ENCODE results near the gene RAB4B. TPM values are rescaled to one million over a fixed set of nuclear protein-coding genes. Genes with fewer than 3 reads are reported as not detected.

RAB4B gene
- total and polyA plus RNA-seq, 2 donors (not counting 1 experiment from before 2014, with no cell fraction given): 108 to 141 TPM

- Histone ChIP-seq H4K20me1 (ENCODE audit: control insufficient read depth, insufficient read depth, low read length, poor library complexity, severe bottlenecking) (peaks cover 63% of the 10 kb centered on the region), H2AFZ (ENCODE audit: insufficient read depth, low read depth, low read length, poor library complexity, severe bottlenecking) (no peak overlapping the region), H3K27me3 (replicated peaks in 1 of 4; ENCODE audit: control extremely low read depth in 1 of 4, control insufficient read depth in 3 of 4, insufficient read depth in 4 of 4, low read length in 3 of 4) (no peaks in the 10 kb centered on the region), H3K9ac (ENCODE audit: low read length) (no peak overlapping the region), H3K4me2 (replicated peaks; ENCODE audit: low read depth, low read length, poor library complexity, severe bottlenecking) (no peak overlapping the region), H3K9me3 (ENCODE audit: control extremely low read depth in 1 of 3, control insufficient read depth in 2 of 3, insufficient read depth in 1 of 3, low read length in 2 of 3) (no peaks in the 10 kb centered on the region), H3K79me2 (ENCODE audit: control insufficient read depth, insufficient read depth, low read length) (peaks cover 42% of the 10 kb centered on the region), H3K4me1 (ENCODE audit: control insufficient read depth in 2 of 2, insufficient read depth in 2 of 2, low read length in 2 of 2) (no peaks in the 10 kb centered on the region), H3K36me3 (replicated peaks in 1 of 2; ENCODE audit: control extremely low read depth in 1 of 2, control insufficient read depth in 1 of 2, extremely low read depth in 1 of 2, insufficient read depth in 2 of 2, low read length in 1 of 2) (peaks cover 20 to 81% of the 10 kb centered on the region in 2 experiments), H3K4me3 (ENCODE audit: control extremely low read depth in 1 of 5, extremely low read depth in 1 of 5, insufficient read depth in 1 of 5, low read depth in 2 of 5, low read length in 4 of 5) (no peak overlapping the region), H3K27ac (ENCODE audit: low read length in 2 of 2) (no peak overlapping the region)
- Mint-ChIP-seq H3K4me1 (peaks cover 9% of the 10 kb centered on the region), H3K27me3 (no peaks in the 10 kb centered on the region), H3K4me3 (no peak overlapping the region), H3K9me3 (ENCODE audit: insufficient read depth) (no peaks in the 10 kb centered on the region), H3K27ac (no peak overlapping the region)
- intact Hi-C loops (cut with micrococcal nuclease): no loop called here
- ATAC-seq (ENCODE audit: low read depth) (no peak), DNase-seq (no peak)
- 94% methylated on average over 11 of the region's 17 CpGs for WGBS (ENCODE audit: insufficient coverage)
- ChIA-PET POLR2A (interaction anchor here (0.9 kb wide), 1 partner anchor 10 kb away, joined by 5 read pairs; no protein-coding TSS in a partner anchor), CTCF (no interaction called here)
- TF ChIP-seq EZH2 (IDR thresholded peaks at IDR 0.05; ENCODE audit: borderline replicate concordance, insufficient read depth, low read depth, low read length, poor library complexity, severe bottlenecking) (no peak), CTCF (IDR thresholded peaks at IDR 0.05) (no peak)
Observed at GRCh38 chr19:40762754-40763470, 15.1 kb upstream of the RAB4B start.

GRCh38 chr19:40763526-40763925, 14.5 kb upstream of the RAB4B start:
- Mint-ChIP-seq H3K4me1 (peaks cover 7% of the 10 kb centered on the region), H3K27ac (no peak overlapping the region), H3K9me3 (ENCODE audit: insufficient read depth) (no peaks in the 10 kb centered on the region), H3K4me3 (no peak overlapping the region), H3K27me3 (no peaks in the 10 kb centered on the region)
- Histone ChIP-seq H3K9me3 (ENCODE audit: control extremely low read depth in 1 of 3, control insufficient read depth in 2 of 3, insufficient read depth in 1 of 3, low read length in 2 of 3) (no peaks in the 10 kb centered on the region), H3K4me2 (replicated peaks; ENCODE audit: low read depth, low read length, poor library complexity, severe bottlenecking) (no peak overlapping the region), H3K27ac (ENCODE audit: low read length in 2 of 2) (no peak overlapping the region), H3K9ac (ENCODE audit: low read length) (no peak overlapping the region), H4K20me1 (ENCODE audit: control insufficient read depth, insufficient read depth, low read length, poor library complexity, severe bottlenecking) (peaks cover 57% of the 10 kb centered on the region), H3K79me2 (ENCODE audit: control insufficient read depth, insufficient read depth, low read length) (peaks cover 37% of the 10 kb centered on the region), H3K4me3 (ENCODE audit: control extremely low read depth in 1 of 5, extremely low read depth in 1 of 5, insufficient read depth in 1 of 5, low read depth in 2 of 5, low read length in 4 of 5) (no peak overlapping the region), H2AFZ (ENCODE audit: insufficient read depth, low read depth, low read length, poor library complexity, severe bottlenecking) (no peak overlapping the region), H3K36me3 (replicated peaks in 1 of 2; ENCODE audit: control extremely low read depth in 1 of 2, control insufficient read depth in 1 of 2, extremely low read depth in 1 of 2, insufficient read depth in 2 of 2, low read length in 1 of 2) (peaks cover 15 to 76% of the 10 kb centered on the region in 2 experiments), H3K27me3 (replicated peaks in 1 of 4; ENCODE audit: control extremely low read depth in 1 of 4, control insufficient read depth in 3 of 4, insufficient read depth in 4 of 4, low read length in 3 of 4) (no peaks in the 10 kb centered on the region), H3K4me1 (ENCODE audit: control insufficient read depth in 2 of 2, insufficient read depth in 2 of 2, low read length in 2 of 2) (no peaks in the 10 kb centered on the region)
- ChIA-PET POLR2A (no interaction called here), CTCF (interaction anchor here (0.5 kb wide), 1 partner anchor 41 kb away, joined by 3 read pairs; no protein-coding TSS in a partner anchor)
- no peak for DNase-seq
- intact Hi-C loops (cut with micrococcal nuclease): no loop called here
- 97% methylated on average over 4 of the region's 7 CpGs for WGBS (ENCODE audit: insufficient coverage)
- no peak for ATAC-seq (ENCODE audit: low read depth)
- TF ChIP-seq CTCF (IDR thresholded peaks at IDR 0.05) (no peak), EZH2 (IDR thresholded peaks at IDR 0.05; ENCODE audit: borderline replicate concordance, insufficient read depth, low read depth, low read length, poor library complexity, severe bottlenecking) (no peak)

All from B cell (primary cell).